Ascending aorta (tissue), 2 donors: ENCODE results near the gene IGF2R. TPM values are rescaled to one million over a fixed set of nuclear protein-coding genes. Genes with fewer than 3 reads are reported as not detected.
A peak's percentile ranks its signal among the peaks of the same experiment; 100 is the strongest.

Source experiments
- DNase-seq, 2 donors: peaks; one replicate each; pipeline ENCODE4 v3.0.0-alpha.2; 2019; ENCODE audit warnings: low spot score in 2 of 2
- H3K27ac ChIP-seq, 2 donors: fragments of 200-600 bp; sonication (generic); one replicate each; pipeline ENCODE4 v1.5.1; 2016 to 2017; ENCODE audit warnings: mild to moderate bottlenecking in 1 of 2
- H3K27me3 ChIP-seq: fragments of 200-600 bp; sonication (generic); one replicate; pipeline ENCODE4 v1.5.1; 2017
- H3K36me3 ChIP-seq, 2 donors: fragments of 200-600 bp; sonication (generic); one replicate each; pipeline ENCODE4 v1.5.1; 2016
- H3K4me1 ChIP-seq, 2 donors: fragments of 200-600 bp; sonication (generic); one replicate each; pipeline ENCODE4 v1.5.1; 2016 to 2017; ENCODE audit warnings: mild to moderate bottlenecking in 1 of 2
- H3K4me3 ChIP-seq, 2 donors: fragments of 200-600 bp; sonication (generic); one replicate each; pipeline ENCODE4 v1.5.1; 2016 to 2017; ENCODE audit warnings: mild to moderate bottlenecking in 1 of 2
- H3K9me3 ChIP-seq, 2 donors: fragments of 200-600 bp; sonication (generic); one replicate each; pipeline ENCODE4 v1.5.1; 2016
- intact Hi-C: fragments of 100-400 bp; cut with DNase I; formaldehyde crosslinking; loops from one replicate; pipeline ENCODE4 v1.15.1; 2023
- total RNA-seq: library from RNA; depleted of rRNA; stranded (reverse); fragments of >200 nt; gene quantifications from one replicate; pipeline ENCODE4 v1.1.0, GENCODE V29; 2016
- TF ChIP-seq, protein P1 (sequence below), 3 experiments: fragments of 200-600 bp in 2 of 3; fragments of 450-650 bp in 1 of 3; sonication (generic) in 2 of 3; IDR thresholded peaks; one replicate each; pipeline ENCODE4 v1.5.1; 2016 to 2019; ENCODE audit warnings: antibody characterized with exemption in 3 of 3, mild to moderate bottlenecking in 1 of 3, moderate library complexity in 1 of 3

Gene IGF2R
- total RNA-seq, 1 donor from 2014 or later, result 104 TPM

- intact Hi-C loops, result loop anchor here (1.0 to 5.0 kb wide), 3 partner anchors 78 to 249 kb away; partner anchors contain the start of genes MRPL18 and SOD2
- no peak overlapping the region for H3K27ac ChIP-seq
- no peak overlapping the region for H3K4me3 ChIP-seq
- no peak for DNase-seq
- H3K36me3 ChIP-seq, result no peaks in the 10 kb centered on the region
- TF ChIP-seq, protein P1, sequence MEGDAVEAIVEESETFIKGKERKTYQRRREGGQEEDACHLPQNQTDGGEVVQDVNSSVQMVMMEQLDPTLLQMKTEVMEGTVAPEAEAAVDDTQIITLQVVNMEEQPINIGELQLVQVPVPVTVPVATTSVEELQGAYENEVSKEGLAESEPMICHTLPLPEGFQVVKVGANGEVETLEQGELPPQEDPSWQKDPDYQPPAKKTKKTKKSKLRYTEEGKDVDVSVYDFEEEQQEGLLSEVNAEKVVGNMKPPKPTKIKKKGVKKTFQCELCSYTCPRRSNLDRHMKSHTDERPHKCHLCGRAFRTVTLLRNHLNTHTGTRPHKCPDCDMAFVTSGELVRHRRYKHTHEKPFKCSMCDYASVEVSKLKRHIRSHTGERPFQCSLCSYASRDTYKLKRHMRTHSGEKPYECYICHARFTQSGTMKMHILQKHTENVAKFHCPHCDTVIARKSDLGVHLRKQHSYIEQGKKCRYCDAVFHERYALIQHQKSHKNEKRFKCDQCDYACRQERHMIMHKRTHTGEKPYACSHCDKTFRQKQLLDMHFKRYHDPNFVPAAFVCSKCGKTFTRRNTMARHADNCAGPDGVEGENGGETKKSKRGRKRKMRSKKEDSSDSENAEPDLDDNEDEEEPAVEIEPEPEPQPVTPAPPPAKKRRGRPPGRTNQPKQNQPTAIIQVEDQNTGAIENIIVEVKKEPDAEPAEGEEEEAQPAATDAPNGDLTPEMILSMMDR (IDR thresholded peaks at IDR 0.05), result peak; percentile 38 to 66 (median 53)
- H3K27me3 ChIP-seq, result no peaks in the 10 kb centered on the region
- H3K9me3 ChIP-seq, result peaks cover 0 to 10% of the 10 kb centered on the region in 2 donors
- H3K4me1 ChIP-seq, result peaks cover 6 to 25% of the 10 kb centered on the region in 2 donors
Observed at GRCh38 chr6:159941286-159942113, 27.4 kb upstream of the IGF2R start.

DNA sequence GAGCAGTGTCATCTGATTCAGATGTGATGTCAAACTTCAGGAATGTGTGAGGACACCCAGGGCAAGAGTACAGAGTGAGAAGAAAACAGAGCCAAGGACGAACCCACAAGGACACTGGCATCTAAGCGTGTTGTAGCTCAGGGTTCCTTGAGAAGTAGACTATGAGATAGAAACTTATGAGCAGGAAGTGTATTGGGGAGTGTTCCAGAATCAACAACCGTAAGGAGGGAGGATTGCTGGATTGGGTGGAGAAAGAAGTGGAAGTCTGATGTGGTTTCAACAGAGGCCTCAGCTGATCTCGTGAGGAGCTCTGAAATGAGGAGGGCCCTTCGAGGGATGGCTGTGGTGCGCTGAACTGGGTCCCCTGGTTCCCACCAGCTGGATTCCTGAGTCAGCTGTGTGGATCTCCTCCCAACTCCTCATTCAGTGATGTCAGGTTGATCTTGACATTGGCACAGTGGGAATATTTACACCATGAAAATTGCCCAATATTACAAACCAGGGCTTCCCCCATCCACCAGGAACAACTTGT lies 25.7 kb upstream of the IGF2R start:
- H3K4me1 ChIP-seq, result peaks cover 6 to 16% of the 10 kb centered on the region in 2 donors
- no peaks in the 10 kb centered on the region for H3K27me3 ChIP-seq
- TF ChIP-seq, protein P1 (IDR thresholded peaks at IDR 0.05), result no peak
- intact Hi-C loops, result loop anchor here (1.0 to 5.0 kb wide), 3 partner anchors 25 to 251 kb away; partner anchors contain the start of genes MRPL18 and SOD2
- no peak overlapping the region for H3K4me3 ChIP-seq
- H3K36me3 ChIP-seq, result no peaks in the 10 kb centered on the region
- DNase-seq, result no peak
- peak overlapping the region; percentile 42 to 44 for H3K27ac ChIP-seq
- peaks cover 0 to 10% of the 10 kb centered on the region in 2 donors for H3K9me3 ChIP-seq

DNA sequence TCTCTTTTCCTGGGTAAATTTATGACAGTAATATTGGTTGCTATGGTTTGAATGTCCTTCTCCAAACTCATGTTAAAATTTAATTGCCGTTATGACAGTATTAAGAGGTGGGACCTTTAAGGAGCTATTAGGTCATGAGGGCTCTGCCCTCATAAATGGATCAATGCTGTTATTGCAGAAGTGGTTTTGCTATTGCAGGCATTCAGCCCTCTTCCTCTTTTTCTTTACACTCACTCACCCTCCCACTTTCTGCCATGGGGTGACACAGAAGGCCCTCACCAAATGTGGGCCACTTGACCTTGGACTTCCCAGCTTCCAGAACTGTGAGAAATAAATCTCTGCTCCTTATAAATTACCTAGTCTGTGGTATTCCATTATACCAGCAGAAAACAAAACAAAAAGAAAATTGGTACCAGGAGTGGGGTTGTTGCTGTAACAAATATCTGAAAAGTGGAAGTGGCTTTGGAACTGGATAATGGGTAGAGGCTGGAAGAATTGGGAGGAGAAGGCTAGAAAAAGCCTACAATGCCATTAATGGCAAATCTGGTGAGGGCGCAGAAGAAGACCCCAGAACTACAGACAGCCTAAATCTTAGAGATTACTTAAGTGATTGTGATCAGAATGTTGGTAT lies 24.8 kb upstream of the IGF2R start:
- Histone ChIP-seq H3K4me1 (peaks cover 6 to 14% of the 10 kb centered on the region in 2 donors), H3K27ac (no peak overlapping the region), H3K36me3 (no peaks in the 10 kb centered on the region), H3K9me3 (peaks cover 0 to 10% of the 10 kb centered on the region in 2 donors), H3K4me3 (no peak overlapping the region), H3K27me3 (no peaks in the 10 kb centered on the region)
- no peak for DNase-seq
- intact Hi-C loops, result loop anchor here (1.0 to 5.0 kb wide), 3 partner anchors 24 to 252 kb away; partner anchors contain the start of genes MRPL18 and SOD2
- TF ChIP-seq, protein P1 (IDR thresholded peaks at IDR 0.05), result no peak

GRCh38 chr6:159945801-159946392 lies 23.0 kb upstream of the IGF2R start:
- intact Hi-C loops, result no loop called here
- Histone ChIP-seq H3K9me3 (peaks cover 0 to 10% of the 10 kb centered on the region in 2 donors), H3K4me1 (peaks cover 5 to 6% of the 10 kb centered on the region in 2 donors), H3K27ac (no peak overlapping the region), H3K36me3 (no peaks in the 10 kb centered on the region), H3K27me3 (no peaks in the 10 kb centered on the region), H3K4me3 (no peak overlapping the region)
- TF ChIP-seq, protein P1 (IDR thresholded peaks at IDR 0.05), result no peak
- no peak for DNase-seq

GRCh38 chr6:159946912-159947311 lies 22.0 kb upstream of the IGF2R start:
- no peak for DNase-seq
- no peak overlapping the region for H3K27ac ChIP-seq
- intact Hi-C loops, result no loop called here
- H3K4me3 ChIP-seq, result no peak overlapping the region
- TF ChIP-seq, protein P1 (IDR thresholded peaks at IDR 0.05), result no peak
- H3K27me3 ChIP-seq, result no peaks in the 10 kb centered on the region
- H3K4me1 ChIP-seq, result peaks cover 3 to 5% of the 10 kb centered on the region in 2 donors
- H3K36me3 ChIP-seq, result no peaks in the 10 kb centered on the region
- H3K9me3 ChIP-seq, result peaks cover 0 to 10% of the 10 kb centered on the region in 2 donors
